GM18505 (cell line): ENCODE measurements around the gene EYA2.
"Not testable (repeated sequence)": the region's sequence is repeated elsewhere in the genome, so short reads cannot be mapped to it uniquely, and the experiment has no call there.

Experiments used
- ATAC-seq: cut with Tn5 transposase; IDR thresholded peaks from one replicate; pipeline ENCODE4 v1.9.1; 2021; ENCODE audit not compliant: unreplicated experiment
- POLR2A ChIP-seq: IDR thresholded peaks from 4 replicates; pipeline ENCODE4 v1.6.1; 2011; ENCODE audit warnings: borderline replicate concordance; ENCODE audit not compliant: insufficient read depth, insufficient read length; ENCODE audit errors: extremely low read depth

The EYA2 gene

DNA sequence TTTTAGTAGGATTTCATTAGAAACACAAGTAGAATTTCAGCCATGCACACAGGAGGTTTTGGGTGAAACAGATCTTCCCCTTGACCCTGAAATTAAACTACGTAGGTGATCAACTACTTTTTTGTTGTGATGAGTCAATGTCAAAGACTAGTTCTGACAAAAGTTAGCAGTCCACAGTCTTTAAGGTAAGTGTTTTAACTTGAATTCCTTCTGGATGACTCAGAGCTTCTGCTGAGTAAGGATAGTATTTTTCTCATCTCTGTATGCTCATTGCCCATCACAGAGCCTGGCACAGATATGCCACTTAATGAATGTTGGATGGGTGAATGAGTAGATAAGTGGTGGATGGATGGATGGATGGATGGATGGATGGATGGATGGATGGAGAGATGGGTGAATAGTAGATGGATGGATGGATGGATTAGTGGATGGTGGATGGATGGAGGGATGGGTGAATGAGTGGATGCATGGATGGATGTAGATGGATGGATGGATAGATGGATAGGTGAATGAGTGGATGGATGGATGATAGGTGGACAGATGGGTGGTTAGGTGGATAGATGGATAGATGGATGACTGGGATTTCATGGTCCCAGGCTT lies 296.5 kb downstream of the EYA2 start:
- no peak for ATAC-seq
- TF ChIP-seq POLR2A = no peak

- ATAC-seq = no peak
- no peak for TF ChIP-seq POLR2A
These were observed 297.3 kb downstream of the EYA2 start for GRCh38 chr20:47191956-47192355.

GRCh38 chr20:47195573-47195972 lies 300.9 kb downstream of the EYA2 start:
- no peak for TF ChIP-seq POLR2A

GRCh38 chr20:47196091-47197081 lies 301.7 kb downstream of the EYA2 start:
- ATAC-seq = no peak

More at GRCh38 chr20:47195573-47195972, 300.9 kb downstream of the EYA2 start:
- no peak for ATAC-seq

DNA sequence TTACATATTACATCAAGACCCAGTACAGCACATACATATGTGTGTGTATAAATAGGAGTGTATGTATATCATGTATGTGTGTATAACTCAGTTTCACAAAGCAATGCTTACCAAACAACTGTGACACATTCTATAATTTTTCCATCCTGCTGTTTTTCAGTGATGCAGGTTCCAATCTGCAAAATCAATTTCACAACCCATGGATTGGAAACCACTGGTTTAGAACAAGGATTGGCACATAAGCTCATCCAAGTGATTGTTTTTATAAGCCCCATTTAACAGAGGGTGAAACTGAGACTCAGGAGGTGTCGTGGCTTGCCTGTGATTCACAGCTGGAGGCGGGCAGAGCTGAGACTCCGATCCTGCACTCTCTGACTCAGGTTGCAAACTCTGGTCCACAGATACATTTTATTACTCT lies 303.6 kb downstream of the EYA2 start:
- no peak for TF ChIP-seq POLR2A
- ATAC-seq = no peak

More at GRCh38 chr20:47196091-47197081, 301.7 kb downstream of the EYA2 start:
- no peak for TF ChIP-seq POLR2A

GRCh38 chr20:47198996-47199552 lies 304.4 kb downstream of the EYA2 start:
- TF ChIP-seq POLR2A = no peak
- ATAC-seq = no peak

DNA sequence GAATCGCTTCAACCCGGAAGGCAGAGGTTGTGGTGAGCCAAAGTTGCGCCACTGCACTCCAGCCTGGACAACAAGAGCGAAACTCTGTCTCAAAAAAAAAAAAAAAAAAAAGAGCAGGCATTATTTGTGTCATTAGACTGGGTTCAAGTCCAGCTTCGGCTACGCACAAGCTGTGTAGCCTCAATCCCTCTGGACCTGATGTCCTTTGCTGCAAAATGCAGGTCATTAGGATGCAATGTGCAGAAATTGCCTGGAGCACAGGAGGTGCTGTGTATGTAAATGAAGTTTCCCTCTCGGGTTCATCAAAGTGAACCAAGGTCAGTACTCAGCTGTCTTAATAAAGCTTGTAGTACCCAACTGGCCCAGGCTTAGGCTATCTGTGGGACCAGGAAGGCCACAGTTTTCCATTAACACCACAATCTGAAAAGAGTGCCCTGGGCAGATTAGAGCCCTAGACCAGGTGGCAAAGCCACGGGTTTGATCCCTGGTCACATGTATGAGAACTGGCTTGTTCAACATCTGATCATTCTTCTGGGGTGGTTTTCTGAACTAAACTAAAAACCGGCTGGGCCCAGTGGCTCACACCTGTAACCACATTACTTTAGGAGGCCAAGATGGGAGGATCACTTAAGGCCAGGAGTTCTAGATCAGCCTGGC lies 306.6 kb downstream of the EYA2 start:
- no peak for ATAC-seq
- TF ChIP-seq POLR2A = no peak

DNA sequence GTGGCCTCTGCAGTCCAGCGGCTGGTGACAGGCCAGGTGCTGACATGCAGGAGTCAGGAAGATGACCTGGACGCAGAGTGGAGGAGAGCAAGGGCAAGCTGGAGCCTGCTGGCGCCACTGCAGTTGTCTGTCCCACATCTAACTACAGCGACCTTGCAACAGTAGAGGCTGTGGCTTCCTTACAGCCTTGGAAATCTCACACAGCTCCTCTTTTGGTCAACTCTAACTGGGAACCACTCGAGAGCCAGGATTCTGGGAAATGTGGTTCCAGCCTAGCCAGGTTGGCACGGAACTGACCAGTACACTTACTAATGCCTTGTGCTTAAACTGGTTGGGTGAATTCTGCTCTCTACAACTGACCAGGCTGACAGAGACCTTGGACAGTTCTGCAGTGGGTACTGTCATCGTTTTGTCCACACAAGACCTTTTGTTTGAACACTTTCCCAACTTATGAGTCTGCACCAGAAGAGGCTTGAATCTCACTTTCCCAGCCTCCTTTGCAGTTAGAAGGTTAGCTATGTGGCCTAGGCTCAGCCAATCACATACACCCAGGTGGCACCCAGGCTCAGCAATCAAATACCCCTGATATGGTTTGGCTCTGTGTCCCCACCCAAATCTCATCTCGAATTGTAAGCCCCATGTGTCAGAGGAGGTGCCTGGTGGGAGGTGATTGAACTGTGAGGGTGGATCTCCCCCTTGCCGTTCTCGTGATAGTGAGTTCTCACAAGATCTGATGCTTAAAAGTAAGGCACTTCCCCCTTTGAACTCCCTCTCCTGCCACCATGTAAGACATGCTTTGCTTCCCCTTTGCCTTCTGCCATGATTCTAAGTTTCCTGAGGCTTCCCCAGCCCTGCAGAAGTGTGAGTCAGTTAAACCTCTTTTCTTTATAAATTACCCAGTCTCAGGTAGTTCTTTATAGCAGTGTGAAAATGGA lies 308.4 kb downstream of the EYA2 start:
- no peak for TF ChIP-seq POLR2A
- no peak for ATAC-seq

GRCh38 chr20:47204008-47204849 lies 309.6 kb downstream of the EYA2 start:
- TF ChIP-seq POLR2A = no peak

DNA sequence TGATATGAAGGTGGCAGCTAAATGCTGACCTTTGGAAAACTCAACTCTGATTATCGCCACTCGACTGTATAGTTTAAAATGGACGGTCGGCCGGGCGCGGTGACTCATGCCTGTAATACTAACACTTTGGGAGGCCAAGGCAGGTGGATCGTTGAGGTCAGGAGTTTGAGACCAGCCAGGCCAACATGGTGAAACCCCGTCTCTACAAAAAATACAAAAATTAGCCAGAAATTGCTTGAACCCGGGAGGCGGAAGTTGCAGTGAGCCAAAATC lies 310.1 kb downstream of the EYA2 start:
- ATAC-seq = not testable (repeated sequence)

More at GRCh38 chr20:47204008-47204849, 309.6 kb downstream of the EYA2 start:
- no peak for ATAC-seq

- ATAC-seq = no peak
- no peak for TF ChIP-seq POLR2A
These were observed 311.0 kb downstream of the EYA2 start for GRCh38 chr20:47205577-47206123.

DNA sequence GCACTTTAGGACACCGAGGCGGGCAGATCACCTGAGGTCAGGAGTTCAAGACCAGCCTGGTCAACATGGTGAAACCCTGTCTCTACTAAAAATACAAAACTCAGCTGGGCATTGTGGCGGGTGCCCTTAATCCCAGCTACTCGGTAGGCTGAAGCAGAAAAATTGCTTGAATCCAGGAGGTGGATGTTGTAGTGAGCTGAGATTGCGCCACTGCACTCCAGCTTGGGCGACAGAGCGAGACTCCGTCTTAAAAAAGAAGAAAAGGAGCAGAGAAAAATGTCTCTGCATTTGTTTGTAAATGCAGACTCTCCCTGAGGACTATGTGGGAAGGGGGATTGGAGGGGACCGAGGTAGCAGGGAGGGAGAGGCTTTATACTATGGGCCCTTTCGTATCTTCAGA lies 311.9 kb downstream of the EYA2 start:
- ATAC-seq = not testable (repeated sequence)
